Neural crest cell (in vitro differentiated cells): ENCODE measurements around the gene OR51B2. TPM values are rescaled to one million over a fixed set of nuclear protein-coding genes. Genes with fewer than 3 reads are reported as not detected.
A peak's percentile ranks its signal among the peaks of the same experiment; 100 is the strongest.
"Not testable (repeated sequence)": the region's sequence is repeated elsewhere in the genome, so short reads cannot be mapped to it uniquely, and the experiment has no call there.

ENCODE experiments used
- DNase-seq: peaks from one replicate; pipeline ENCODE4 v3.0.0; 2021; ENCODE audit warnings: low read depth, mixed read lengths, low spot score
- H3K27ac Mint-ChIP-seq: one replicate; pipeline ENCODE4 v1.8.0; 2021; ENCODE audit warnings: mild to moderate bottlenecking, mixed read lengths; ENCODE audit not compliant: unreplicated experiment
- H3K27me3 Mint-ChIP-seq: 2 replicates; pipeline ENCODE4 v1.8.0; 2021; ENCODE audit warnings: low read depth, mild to moderate bottlenecking, mixed read lengths
- H3K36me3 Mint-ChIP-seq: 2 replicates; pipeline ENCODE4 v1.8.0; 2021; ENCODE audit warnings: low read depth, mild to moderate bottlenecking, mixed read lengths
- H3K4me1 Mint-ChIP-seq: 2 replicates; pipeline ENCODE4 v1.8.0; 2021; ENCODE audit warnings: mixed read lengths
- H3K4me3 Mint-ChIP-seq: one replicate; pipeline ENCODE4 v1.8.0; 2021; ENCODE audit warnings: mild to moderate bottlenecking, mixed read lengths
- H3K9me3 Mint-ChIP-seq: 2 replicates; pipeline ENCODE4 v1.8.0; 2021; ENCODE audit warnings: mixed read lengths
- CTCF ChIP-seq: fragments of 200-600 bp; sonication (generic); conservative IDR thresholded peaks from 2 replicates; pipeline ENCODE4 v1.5.0; 2021; ENCODE audit warnings: antibody characterized with exemption, mild to moderate bottlenecking
- total RNA-seq: library from RNA; stranded (reverse); gene quantifications from 2 replicates; pipeline ENCODE4 v1.2.1, GENCODE V29; 2021

The OR51B2 gene
- total RNA-seq, 1 donor from 2014 or later: not detected

DNA sequence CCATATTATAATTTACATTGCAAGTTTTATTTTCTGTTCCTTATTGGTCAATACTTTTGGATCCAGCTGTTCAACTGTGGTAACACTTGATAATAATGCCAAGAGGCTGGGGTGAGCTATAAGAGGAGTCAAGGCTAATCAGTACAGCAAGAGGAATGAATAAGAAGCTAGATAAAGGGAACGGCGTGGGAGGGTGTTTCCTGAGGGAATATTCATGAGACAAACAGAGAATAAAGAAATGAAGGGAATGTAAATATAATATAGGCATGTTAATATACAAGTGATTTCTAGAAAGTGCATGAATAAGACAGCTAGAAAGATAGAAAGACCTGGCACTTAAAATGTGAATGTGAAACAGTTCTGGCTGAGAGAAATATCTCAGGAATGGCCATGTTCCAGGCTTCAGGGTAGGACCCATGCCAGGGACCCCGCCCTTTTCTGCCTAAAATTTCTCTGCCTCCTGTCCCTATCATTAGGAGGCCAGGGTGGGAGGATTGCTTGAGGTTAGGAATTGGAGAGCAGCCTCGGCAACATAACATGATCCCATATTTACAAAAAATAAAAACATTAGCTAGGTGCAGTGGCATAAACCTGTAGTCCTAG is 26.3 kb downstream of the OR51B2 start:
- TF ChIP-seq CTCF: no peak
- Mint-ChIP-seq H3K4me3 (no peak overlapping the region), H3K27me3 (peaks cover 3% of the 10 kb centered on the region), H3K27ac (no peak overlapping the region), H3K9me3 (no peaks in the 10 kb centered on the region), H3K36me3 (no peaks in the 10 kb centered on the region), H3K4me1 (no peaks in the 10 kb centered on the region)
- no peak for DNase-seq

DNA sequence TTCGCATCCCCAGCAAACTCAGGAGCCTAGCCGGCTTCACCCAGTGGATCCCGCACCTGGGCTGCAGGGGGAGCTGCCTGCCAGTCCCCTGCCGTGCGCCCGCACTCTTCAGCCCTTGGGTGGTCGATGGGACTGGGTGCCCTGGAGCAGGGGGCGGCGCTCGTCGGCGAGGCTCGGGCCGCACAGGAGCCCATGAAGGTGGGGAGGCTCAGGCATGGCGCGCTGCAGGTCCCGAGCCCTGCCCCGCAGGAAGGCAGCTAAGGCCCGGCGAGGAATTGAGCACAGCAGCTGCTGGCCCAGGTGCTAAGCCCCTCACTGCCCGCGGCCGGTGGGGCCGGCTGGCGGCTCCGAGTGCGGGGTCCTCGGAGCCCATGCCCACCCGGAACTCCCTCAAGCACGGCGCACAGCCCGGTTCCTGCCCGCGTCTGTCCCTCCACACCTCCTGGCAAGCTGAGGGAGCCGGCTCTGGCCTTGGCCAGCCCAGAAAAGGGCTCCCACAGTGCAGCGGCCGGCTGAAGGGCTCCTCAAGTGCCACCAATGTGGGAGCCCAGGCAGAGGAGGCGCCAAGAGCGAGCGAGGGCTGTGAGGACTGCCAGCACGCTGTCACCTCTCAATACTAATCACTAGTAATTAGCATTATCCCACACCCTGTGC is 29.6 kb downstream of the OR51B2 start:
- H3K4me3 Mint-ChIP-seq, H3K27ac Mint-ChIP-seq, H3K4me1 Mint-ChIP-seq, DNase-seq, H3K36me3 Mint-ChIP-seq, H3K9me3 Mint-ChIP-seq, H3K27me3 Mint-ChIP-seq: not testable (repeated sequence)

GRCh38 chr11:5293028-5293427 is 31.1 kb downstream of the OR51B2 start:
- Mint-ChIP-seq H3K36me3 (no peaks in the 10 kb centered on the region), H3K4me3 (no peak overlapping the region), H3K27me3 (peaks cover 3% of the 10 kb centered on the region), H3K27ac (no peak overlapping the region), H3K9me3 (no peaks in the 10 kb centered on the region), H3K4me1 (no peaks in the 10 kb centered on the region)
- TF ChIP-seq CTCF: no peak
- DNase-seq: no peak

DNA sequence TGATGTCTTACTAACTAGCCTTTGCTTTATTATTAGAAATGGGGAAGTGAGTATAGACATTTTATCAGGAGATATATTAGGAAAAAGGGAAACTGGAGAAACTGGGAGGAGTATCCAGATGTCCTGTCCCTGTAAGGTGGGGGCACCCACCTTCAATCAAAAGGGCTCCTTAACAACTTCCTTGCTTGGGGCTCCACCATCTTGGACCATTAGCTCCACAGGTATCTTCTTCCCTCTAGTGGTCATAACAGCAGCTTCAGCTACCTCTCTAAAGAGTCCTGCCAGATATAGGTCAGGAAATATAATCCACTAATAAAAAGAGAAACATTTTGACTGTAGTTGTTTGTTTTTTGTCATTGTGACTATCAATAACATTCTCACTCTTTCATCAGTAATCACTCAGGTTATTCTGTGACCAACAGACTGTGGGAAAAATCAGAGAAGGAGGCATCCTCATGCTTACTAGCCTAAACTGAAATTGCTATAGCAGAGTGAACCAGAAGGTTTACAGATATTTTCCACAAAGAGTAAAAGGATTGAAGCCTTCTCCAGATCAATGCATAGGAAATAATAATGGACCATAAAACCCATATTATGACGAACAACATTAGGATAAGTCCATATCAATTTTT is 32.8 kb downstream of the OR51B2 start:
- H3K4me3 Mint-ChIP-seq: no peak overlapping the region
- TF ChIP-seq CTCF: peak; percentile 65
- H3K36me3 Mint-ChIP-seq: no peaks in the 10 kb centered on the region
- DNase-seq: no peak
- no peaks in the 10 kb centered on the region for H3K9me3 Mint-ChIP-seq
- peaks cover 3% of the 10 kb centered on the region for H3K27me3 Mint-ChIP-seq
- no peak overlapping the region for H3K27ac Mint-ChIP-seq
- no peaks in the 10 kb centered on the region for H3K4me1 Mint-ChIP-seq

DNA sequence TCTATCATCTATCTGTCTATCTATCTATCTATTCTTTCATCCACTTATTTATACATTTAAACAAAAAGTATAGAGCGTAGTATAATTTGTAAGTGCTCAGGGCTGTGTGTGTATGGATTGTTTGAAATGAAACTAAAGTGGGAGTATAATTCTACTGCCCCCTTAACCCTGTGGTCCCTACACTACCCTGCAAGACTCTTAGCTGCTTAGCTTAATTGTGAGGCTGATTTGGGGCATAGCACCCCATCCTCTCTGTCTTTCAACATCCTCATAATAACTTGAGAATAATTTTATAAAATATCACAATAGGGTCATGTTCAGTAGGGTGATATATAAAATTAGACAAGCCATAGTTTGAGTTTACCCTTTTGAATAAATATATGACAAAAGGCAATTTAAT is 34.0 kb downstream of the OR51B2 start:
- no peak for DNase-seq
- Mint-ChIP-seq H3K27ac (no peak overlapping the region), H3K9me3 (no peaks in the 10 kb centered on the region), H3K4me3 (no peak overlapping the region), H3K4me1 (no peaks in the 10 kb centered on the region), H3K36me3 (no peaks in the 10 kb centered on the region), H3K27me3 (no peaks in the 10 kb centered on the region)
- no peak for TF ChIP-seq CTCF

GRCh38 chr11:5289696-5290095 is 34.4 kb downstream of the OR51B2 start:
- Mint-ChIP-seq H3K4me3 (no peak overlapping the region), H3K9me3 (no peaks in the 10 kb centered on the region), H3K36me3 (no peaks in the 10 kb centered on the region), H3K4me1 (no peaks in the 10 kb centered on the region), H3K27ac (no peak overlapping the region), H3K27me3 (no peaks in the 10 kb centered on the region)
- no peak for TF ChIP-seq CTCF
- no peak for DNase-seq
